HepG2 (cell line): Measurements from ENCODE around the gene ACSS2. TPM values are rescaled to one million over a fixed set of nuclear protein-coding genes. Genes with fewer than 3 reads are reported as not detected.

Experiments
- ATAC-seq: fragments of 200-7000 bp; cut with Tn5 transposase; 3 replicates; pipeline ENCODE4 v1.9.1; 2020; ENCODE audit warnings: mild to moderate bottlenecking, moderate library complexity
- BruUV-seq: library from RNA; stranded (reverse); fragments of 400-500 nt; replicated peaks from 2 replicates; lab custom pipeline; 2021; lab: Mats Ljungman, UMichigan
- CTCF ChIA-PET: fragments of 300-600 bp; formaldehyde crosslinking; extraction: SDS; loops from one replicate; lab custom pipeline; 2021; ENCODE audit warnings: low total read pairs, inconsistent platforms, low intra/inter-chr PET ratio; lab: Yijun Ruan, JAX
- POLR2A ChIA-PET: fragments of 350-600 bp; sonication (Branson Sonifier 250); formaldehyde crosslinking; loops from one replicate; lab custom pipeline; 2020; ENCODE audit warnings: antibody characterized with exemption, inconsistent platforms; lab: Yijun Ruan, JAX
- DNase-seq: peaks from one replicate; pipeline ENCODE4 v3.0.0-alpha.2; 2015; ENCODE audit warnings: low spot score
- FAIRE-seq: peaks from 3 replicates; lab custom pipeline; 2011; peaks lifted over from hg19 to GRCh38; lab: Jason Lieb, UNC
- H2AFZ ChIP-seq: one replicate; pipeline ENCODE4 v1.6.1; 2011; ENCODE audit warnings: low read length, inconsistent platforms
- H3K27ac ChIP-seq: fragments of 300-600 bp; 3 replicates; pipeline ENCODE4 v1.8.0; 2011; ENCODE audit warnings: mixed run types, mild to moderate bottlenecking, mixed read lengths, low read length, inconsistent platforms; ENCODE audit not compliant: insufficient read depth; ENCODE audit errors: extremely low read length
- H3K27me3 ChIP-seq, 2 experiments: fragments of 200-600 bp in 1 of 2; 2 replicates in 1 of 2; 3 replicates in 1 of 2; pipeline versions ENCODE4 v1.6.0 to v1.8.0; 2011; ENCODE audit warnings: low read length in 2 of 2, mild to moderate bottlenecking in 2 of 2, moderate library complexity in 2 of 2, inconsistent platforms in 1 of 2; ENCODE audit not compliant: insufficient read depth in 2 of 2, control insufficient read depth in 1 of 2
- H3K36me3 ChIP-seq, 2 experiments: fragments of 200-600 bp in 1 of 2; replicated peaks in 1 of 2; 2 replicates in 1 of 2; 3 replicates in 1 of 2; pipeline versions ENCODE4 v1.5.1 to v1.8.0; 2011; ENCODE audit warnings: low read length in 2 of 2, inconsistent platforms in 1 of 2; ENCODE audit not compliant: insufficient read depth in 2 of 2, control insufficient read depth in 1 of 2
- H3K4me1 ChIP-seq: 2 replicates; pipeline ENCODE4 v1.5.1; 2012; ENCODE audit warnings: low read length, inconsistent platforms; ENCODE audit not compliant: insufficient read depth
- H3K4me2 ChIP-seq: 2 replicates; pipeline ENCODE4 v1.6.0; 2011; ENCODE audit warnings: low read depth, low read length, inconsistent platforms
- H3K4me3 ChIP-seq, 3 experiments: fragments of 200-600 bp in 1 of 3; sonication (generic), shearing (Covaris generic) in 1 of 3; replicated peaks in 1 of 3; 2 replicates each; pipeline ENCODE4 v1.5.1; 2011 to 2016; ENCODE audit warnings: low read length in 3 of 3, inconsistent platforms in 2 of 3, low read depth in 2 of 3, mild to moderate bottlenecking in 2 of 3, control low read depth in 1 of 3, mixed read lengths in 1 of 3; ENCODE audit not compliant: insufficient read depth in 1 of 3
- H3K79me2 ChIP-seq: one replicate; pipeline ENCODE4 v1.6.1; 2011; ENCODE audit warnings: low read length, inconsistent platforms; ENCODE audit not compliant: insufficient read depth
- H3K9ac ChIP-seq: 2 replicates; pipeline ENCODE4 v1.6.0; 2011; ENCODE audit warnings: mild to moderate bottlenecking, low read depth, low read length, inconsistent platforms; ENCODE audit not compliant: insufficient read depth
- H3K9me3 ChIP-seq: 2 replicates; pipeline ENCODE4 v1.5.1; 2012; ENCODE audit warnings: mild to moderate bottlenecking, low read length
- H4K20me1 ChIP-seq: 2 replicates; pipeline ENCODE4 v1.6.0; 2011; ENCODE audit warnings: inconsistent platforms, mild to moderate bottlenecking, low read length, moderate library complexity; ENCODE audit not compliant: insufficient read depth
- FOXA3 ChIP-seq: IDR thresholded peaks from 2 replicates; pipeline ENCODE4 v1.6.1; 2016; ENCODE audit warnings: missing genetic modification reagents, missing compliant biosample characterization
- IRX3 ChIP-seq: sonication (generic); formaldehyde crosslinking; IDR thresholded peaks from 2 replicates; pipeline ENCODE4 v1.8.1; 2023; ENCODE audit warnings: mild to moderate bottlenecking, low read depth, missing genetic modification reagents, borderline replicate concordance
- RFX1 ChIP-seq: fragments of 450-650 bp; IDR thresholded peaks from 2 replicates; pipeline ENCODE4 v1.6.1; 2017
- SMARCC2 ChIP-seq: fragments of 450-650 bp; IDR thresholded peaks from 2 replicates; pipeline ENCODE4 v1.6.1; 2017; ENCODE audit warnings: antibody characterized with exemption, mild to moderate bottlenecking
- SMYD3 ChIP-seq: sonication (generic); formaldehyde crosslinking; IDR thresholded peaks from 2 replicates; pipeline ENCODE4 v1.8.1; 2023; ENCODE audit warnings: mild to moderate bottlenecking, missing genetic modification reagents
- ZKSCAN1 ChIP-seq: fragments of 150-350 bp; IDR thresholded peaks from 2 replicates; pipeline ENCODE4 v1.6.1; 2014; ENCODE audit warnings: low read length
- ZNF180 ChIP-seq: sonication (generic); formaldehyde crosslinking; IDR thresholded peaks from 2 replicates; pipeline ENCODE4 v1.4.0; 2020; ENCODE audit warnings: low read depth, missing genetic modification reagents, borderline replicate concordance
- ZNF362 ChIP-seq: sonication (generic); formaldehyde crosslinking; IDR thresholded peaks from 2 replicates; pipeline ENCODE4 v1.4.0; 2020; ENCODE audit warnings: missing genetic modification reagents, mild to moderate bottlenecking, borderline replicate concordance
- ZNF407 ChIP-seq: sonication (generic); formaldehyde crosslinking; IDR thresholded peaks from one replicate; pipeline ENCODE4 v1.5.1; 2020; ENCODE audit warnings: mild to moderate bottlenecking, missing genetic modification reagents; ENCODE audit errors: not compliant biosample characterization
- WGBS: methylation state at CpG from one replicate; pipeline ENCODE4 v1.1.6; 2017; ENCODE audit warnings: low lambda C conversion rate; 5-methylcytosine and 5-hydroxymethylcytosine counted together
- in situ Hi-C: cut with HindIII; loops from 2 replicates; pipeline ENCODE4 v1.10.0; 2017; ENCODE audit warnings: low pct_unique_long_range_greater_than_20kb; ENCODE audit not compliant: extremely low pct_ligation_motif_present
- intact Hi-C: fragments of 100-400 bp; cut with micrococcal nuclease; formaldehyde crosslinking; loops from one replicate; pipeline ENCODE4 v1.10.0; 2022; ENCODE audit not compliant: unreplicated experiment
- polyA plus RNA-seq, 8 experiments: library from polyadenylated mRNA; depleted of rRNA in 3 of 8; stranded (reverse) in 7 of 8; unstranded in 1 of 8; fragments of >200 nt; fragmentation: Illumina TruSeq in 4 of 8; extraction: Trizol in 4 of 8; gene quantifications; 2 replicates each; pipeline versions ENCODE4 v1.2.1 to v1.2.3, GENCODE V29; 2011 to 2016; ENCODE audit warnings: low read depth in 4 of 8, missing spikeins in 1 of 8, mixed read lengths in 1 of 8; ENCODE audit not compliant: insufficient read depth in 1 of 8
- total RNA-seq, 5 experiments: library from RNA; depleted of rRNA; stranded (reverse); fragments of >200 nt; fragmentation: Illumina TruSeq; extraction: Trizol; gene quantifications; 2 replicates each; pipeline ENCODE4 v1.2.3, GENCODE V29; 2016; ENCODE audit warnings: low read depth in 1 of 5
- TF ChIP-seq, protein P1 (sequence below): sonication (generic); formaldehyde crosslinking; IDR thresholded peaks from 2 replicates; pipeline ENCODE4 v1.5.1; 2020; ENCODE audit warnings: mild to moderate bottlenecking, missing genetic modification reagents

Gene ACSS2
- total and polyA plus RNA-seq, 2 of the 13 experiments (the other 11 are each of a cell fraction or from before 2014, with no cell fraction given), result 72.8 to 89.7 TPM

DNA sequence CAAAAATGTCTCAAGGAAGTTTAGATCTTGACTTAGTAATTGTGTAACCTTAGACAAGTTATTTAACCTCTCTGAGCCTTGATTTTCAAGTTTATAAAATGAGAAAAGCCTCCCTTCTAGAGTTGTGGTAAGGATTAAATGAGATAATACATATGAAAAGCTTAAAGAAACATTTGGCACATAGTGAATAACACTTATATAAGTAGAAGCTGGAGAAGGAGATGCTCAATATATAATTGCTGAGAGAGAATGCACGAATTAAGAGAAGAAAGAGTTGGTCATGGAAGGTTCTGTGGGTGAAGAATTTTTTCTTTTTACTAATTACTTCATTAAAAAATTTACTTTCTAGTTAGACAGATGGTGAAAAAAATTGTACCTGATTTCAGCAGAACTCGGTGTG lies 5.3 kb downstream of the ACSS2 start:
- Histone ChIP-seq H3K36me3 (peaks cover 2 to 27% of the 10 kb centered on the region in 2 experiments; a peak in 4 of 5 replicates), H3K9ac (no peak overlapping the region), H3K4me2 (no peak overlapping the region), H3K4me1 (peaks cover 34% of the 10 kb centered on the region), H3K4me3 (no peak overlapping the region), H2AFZ (no peak overlapping the region), H4K20me1 (peaks cover 7% of the 10 kb centered on the region; the same call in 1 of the 2 replicates), H3K9me3 (no peaks in the 10 kb centered on the region), H3K27me3 (peaks cover 0 to 5% of the 10 kb centered on the region in 2 experiments; a peak in 1 of 5 replicates), H3K79me2 (peaks cover 30% of the 10 kb centered on the region), H3K27ac (no peak overlapping the region)
- FAIRE-seq, result no peak
- no peak for ATAC-seq
- POLR2A ChIA-PET, result no interaction called here
- DNase-seq, result no peak
- CTCF ChIA-PET, result no interaction called here
- 66% methylated on average over 2 of the region's 2 CpGs for WGBS
- intact Hi-C loops (no loop called here), in situ Hi-C loops (no loop called here)
- BruUV-seq, result no TSS peak
- TF ChIP-seq, protein P1, sequence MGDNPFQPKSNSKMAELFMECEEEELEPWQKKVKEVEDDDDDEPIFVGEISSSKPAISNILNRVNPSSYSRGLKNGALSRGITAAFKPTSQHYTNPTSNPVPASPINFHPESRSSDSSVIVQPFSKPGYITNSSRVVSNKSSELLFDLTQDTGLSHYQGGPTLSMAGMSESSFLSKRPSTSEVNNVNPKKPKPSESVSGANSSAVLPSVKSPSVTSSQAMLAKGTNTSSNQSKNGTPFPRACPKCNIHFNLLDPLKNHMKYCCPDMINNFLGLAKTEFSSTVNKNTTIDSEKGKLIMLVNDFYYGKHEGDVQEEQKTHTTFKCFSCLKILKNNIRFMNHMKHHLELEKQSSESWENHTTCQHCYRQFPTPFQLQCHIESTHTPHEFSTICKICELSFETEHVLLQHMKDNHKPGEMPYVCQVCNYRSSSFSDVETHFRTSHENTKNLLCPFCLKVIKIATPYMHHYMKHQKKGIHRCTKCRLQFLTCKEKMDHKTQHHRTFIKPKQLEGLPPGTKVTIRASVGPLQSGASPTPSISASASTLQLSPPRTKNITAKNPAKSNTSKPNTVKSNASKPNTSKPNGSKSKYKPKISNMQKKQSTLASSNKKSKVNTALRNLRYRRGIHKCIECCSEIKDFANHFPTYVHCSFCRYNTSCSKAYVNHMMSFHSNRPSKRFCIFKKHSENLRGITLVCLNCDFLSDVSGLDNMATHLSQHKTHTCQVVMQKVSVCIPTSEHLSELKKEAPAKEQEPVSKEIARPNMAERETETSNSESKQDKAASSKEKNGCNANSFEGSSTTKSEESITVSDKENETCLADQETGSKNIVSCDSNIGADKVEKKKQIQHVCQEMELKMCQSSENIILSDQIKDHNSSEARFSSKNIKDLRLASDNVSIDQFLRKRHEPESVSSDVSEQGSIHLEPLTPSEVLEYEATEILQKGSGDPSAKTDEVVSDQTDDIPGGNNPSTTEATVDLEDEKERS (CRISPR knock-in tag), result no peak
- TF ChIP-seq ZNF362 (no peak), ZNF407 (CRISPR knock-in tag) (no peak), ZNF180 (CRISPR knock-in tag) (no peak), SMYD3 (CRISPR knock-in tag) (no peak), SMARCC2 (no peak), ZKSCAN1 (no peak), IRX3 (CRISPR knock-in tag) (no peak), FOXA3 (CRISPR knock-in tag) (no peak), RFX1 (no peak)
